Amygdala (tissue), 56 donors: Measurements from ENCODE around the gene ITPK1.
A peak's percentile ranks its signal among the peaks of the same experiment; 100 is the strongest.
"Not testable (repeated sequence)": the region's sequence is repeated elsewhere in the genome, so short reads cannot be mapped to it uniquely, and the experiment has no call there.

Experiments
- DNase-seq, 56 donors: peaks; one replicate each; lab custom pipeline; 2025; lab: John Stamatoyannopoulos, UW

The ITPK1 gene

GRCh38 chr14:93132472-93133065 is 16.8 kb upstream of the ITPK1 start:
- DNase-seq = peak in 19 of 56 donors; percentile 4 to 66 (median 18)

- DNase-seq = not testable (repeated sequence)
These were observed 15.6 kb upstream of the ITPK1 start for GRCh38 chr14:93131257-93131820.

- no peak for DNase-seq
These were observed 13.2 kb upstream of the ITPK1 start for GRCh38 chr14:93128725-93129459.

- no peak for DNase-seq
These were observed 10.4 kb upstream of the ITPK1 start for GRCh38 chr14:93126111-93126510.

- DNase-seq = no peak
These were observed 7.1 kb upstream of the ITPK1 start for GRCh38 chr14:93122826-93123225.

- DNase-seq = no peak
These were observed 5.5 kb upstream of the ITPK1 start for GRCh38 chr14:93121030-93121834.

- DNase-seq = no peak
These were observed 4.8 kb upstream of the ITPK1 start for GRCh38 chr14:93120517-93120916.

GRCh38 chr14:93116676-93117200 is 1.0 kb upstream of the ITPK1 start:
- DNase-seq = no peak

- DNase-seq = peak in 54 of 56 donors; percentile 41 to 91 (median 78)
These were observed 480 bp downstream of the ITPK1 start for GRCh38 chr14:93115069-93115820.

- DNase-seq = peak in 5 of 56 donors; percentile 45 to 61 (median 52)
These were observed 1.0 kb downstream of the ITPK1 start for GRCh38 chr14:93114713-93115068.

GRCh38 chr14:93114068-93114710 is 1.5 kb downstream of the ITPK1 start:
- peak in 10 of 56 donors; percentile 9 to 56 (median 31) for DNase-seq

- DNase-seq = peak in 5 of 56 donors; percentile 22 to 53 (median 44)
These were observed 2.1 kb downstream of the ITPK1 start for GRCh38 chr14:93113678-93114067.

- DNase-seq = peak in 49 of 56 donors; percentile 7 to 93 (median 55)
These were observed 2.6 kb downstream of the ITPK1 start for GRCh38 chr14:93112891-93113677.

- DNase-seq = not testable (repeated sequence)
These were observed 4.2 kb downstream of the ITPK1 start for GRCh38 chr14:93111541-93111940.

GRCh38 chr14:93110856-93111419 is 4.8 kb downstream of the ITPK1 start:
- DNase-seq = no peak

- DNase-seq = no peak
These were observed 5.9 kb downstream of the ITPK1 start for GRCh38 chr14:93109572-93110481.

GRCh38 chr14:93108105-93108504 is 7.6 kb downstream of the ITPK1 start:
- no peak for DNase-seq
